ENCODE results near the gene ANKRD13D.

The ANKRD13D gene

GRCh38 chr11:67349036-67349435 is 59.9 kb downstream of the ANKRD13D start:
- peaks cover 28% of the 10 kb centered on the region for H3F3A ChIP-seq (ENCODE audit: control insufficient read depth, insufficient read depth)
- H3K9me3 ChIP-seq (ENCODE audit: control insufficient read depth, insufficient read depth, low read length), result no peaks in the 10 kb centered on the region
- no peak overlapping the region for H3K27ac ChIP-seq (ENCODE audit: low read depth, low read length)
- peaks cover 70% of the 10 kb centered on the region for H3K4me1 ChIP-seq (ENCODE audit: control insufficient read depth, low read length)
- H3K36me3 ChIP-seq (ENCODE audit: control insufficient read depth, low read length), result peaks cover 24% of the 10 kb centered on the region
- no peak overlapping the region for H3K4me2 ChIP-seq (ENCODE audit: low read length)
- no peak overlapping the region for H3K4me3 ChIP-seq (ENCODE audit: low read length)
- no peaks in the 10 kb centered on the region for H3K27me3 ChIP-seq (ENCODE audit: control insufficient read depth, low read length)
- H4K20me1 ChIP-seq (ENCODE audit: control insufficient read depth, insufficient read depth, low read depth, low read length), result no peaks in the 10 kb centered on the region
- no peaks in the 10 kb centered on the region for H3K9me2 ChIP-seq (replicated peaks; ENCODE audit: control insufficient read depth, low read length)
- no peak for TF ChIP-seq EZH2phosphoT487 (IDR thresholded peaks at IDR 0.05; ENCODE audit: borderline replicate concordance, low read length)
- TF ChIP-seq CTCF (IDR thresholded peaks at IDR 0.05; ENCODE audit: low read depth, low read length, poor library complexity, severe bottlenecking), result no peak
- peaks cover 24% of the 10 kb centered on the region for H3K79me2 ChIP-seq (ENCODE audit: control insufficient read depth, low read length)

DNA sequence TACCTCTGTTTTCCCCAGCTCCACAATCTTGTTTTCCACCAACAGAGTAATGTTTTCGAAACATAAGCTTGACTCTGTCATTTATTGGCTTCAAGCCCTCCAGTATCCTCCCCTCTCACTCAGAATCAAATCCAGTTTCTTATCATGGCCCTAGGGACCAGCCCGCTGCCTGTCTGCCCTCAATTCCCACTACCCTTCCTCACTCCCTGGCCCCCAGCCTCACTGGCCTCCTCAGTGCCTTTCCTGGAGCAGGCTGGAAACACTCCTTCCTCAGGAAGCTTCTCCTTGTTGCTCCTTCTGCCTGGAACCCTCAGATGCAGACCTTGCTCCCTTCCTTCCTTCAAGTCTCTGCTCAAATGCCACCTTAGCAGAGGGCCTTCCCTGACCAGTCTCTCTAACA is 60.4 kb downstream of the ANKRD13D start:
- H3K27me3 ChIP-seq (ENCODE audit: control insufficient read depth, low read length), result no peaks in the 10 kb centered on the region
- H3K4me3 ChIP-seq (ENCODE audit: low read length), result no peak overlapping the region
- peaks cover 24% of the 10 kb centered on the region for H3K79me2 ChIP-seq (ENCODE audit: control insufficient read depth, low read length)
- peaks cover 32% of the 10 kb centered on the region for H3F3A ChIP-seq (ENCODE audit: control insufficient read depth, insufficient read depth)
- H3K36me3 ChIP-seq (ENCODE audit: control insufficient read depth, low read length), result peaks cover 28% of the 10 kb centered on the region
- no peaks in the 10 kb centered on the region for H3K9me3 ChIP-seq (ENCODE audit: control insufficient read depth, insufficient read depth, low read length)
- no peak overlapping the region for H3K27ac ChIP-seq (ENCODE audit: low read depth, low read length)
- peak overlapping the region; percentile 31 for H3K4me2 ChIP-seq (ENCODE audit: low read length)
- TF ChIP-seq CTCF (IDR thresholded peaks at IDR 0.05; ENCODE audit: low read depth, low read length, poor library complexity, severe bottlenecking) (no peak), EZH2phosphoT487 (IDR thresholded peaks at IDR 0.05; ENCODE audit: borderline replicate concordance, low read length) (no peak)
- H3K4me1 ChIP-seq (ENCODE audit: control insufficient read depth, low read length), result peaks cover 70% of the 10 kb centered on the region
- H4K20me1 ChIP-seq (ENCODE audit: control insufficient read depth, insufficient read depth, low read depth, low read length), result no peaks in the 10 kb centered on the region
- no peaks in the 10 kb centered on the region for H3K9me2 ChIP-seq (replicated peaks; ENCODE audit: control insufficient read depth, low read length)

DNA sequence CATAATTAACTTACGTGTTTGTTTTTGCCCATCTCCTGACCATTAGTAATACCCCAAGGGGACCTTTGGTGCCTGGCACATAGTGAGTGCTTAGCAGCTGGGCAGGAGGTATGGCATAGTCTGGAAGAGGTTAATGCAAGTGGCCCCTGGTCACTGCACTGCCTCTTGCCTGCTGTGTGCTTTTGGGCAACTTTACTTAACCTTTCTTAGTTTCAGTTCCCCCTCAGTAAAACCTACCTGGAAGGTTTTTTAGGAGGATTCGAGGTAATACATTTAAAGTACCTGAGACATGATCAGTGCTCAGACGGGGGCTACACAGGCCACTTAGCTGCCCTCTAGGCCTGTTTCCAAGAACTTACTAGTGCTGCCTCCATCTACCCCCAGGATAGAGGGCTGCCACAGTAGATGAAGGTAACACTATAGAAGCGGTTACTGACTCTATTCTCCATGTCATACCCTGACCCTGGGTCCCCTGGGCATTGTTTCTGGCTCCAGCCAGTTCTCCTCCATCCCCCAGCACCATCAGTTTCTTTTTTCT is 60.9 kb downstream of the ANKRD13D start:
- Histone ChIP-seq H3K4me2 (ENCODE audit: low read length) (peak overlapping the region; percentile 31), H3K4me1 (ENCODE audit: control insufficient read depth, low read length) (peaks cover 70% of the 10 kb centered on the region), H4K20me1 (ENCODE audit: control insufficient read depth, insufficient read depth, low read depth, low read length) (no peaks in the 10 kb centered on the region), H3K79me2 (ENCODE audit: control insufficient read depth, low read length) (peaks cover 30% of the 10 kb centered on the region), H3K9me3 (ENCODE audit: control insufficient read depth, insufficient read depth, low read length) (no peaks in the 10 kb centered on the region), H3K36me3 (ENCODE audit: control insufficient read depth, low read length) (peaks cover 33% of the 10 kb centered on the region), H3K4me3 (ENCODE audit: low read length) (no peak overlapping the region), H3K9me2 (replicated peaks; ENCODE audit: control insufficient read depth, low read length) (no peaks in the 10 kb centered on the region), H3K27me3 (ENCODE audit: control insufficient read depth, low read length) (no peaks in the 10 kb centered on the region), H3F3A (ENCODE audit: control insufficient read depth, insufficient read depth) (peaks cover 37% of the 10 kb centered on the region), H3K27ac (ENCODE audit: low read depth, low read length) (no peak overlapping the region)
- TF ChIP-seq EZH2phosphoT487 (IDR thresholded peaks at IDR 0.05; ENCODE audit: borderline replicate concordance, low read length) (no peak), CTCF (IDR thresholded peaks at IDR 0.05; ENCODE audit: low read depth, low read length, poor library complexity, severe bottlenecking) (no peak)
